Measurements from ENCODE around the gene RNF223.

Gene RNF223

GRCh38 chr1:1085171-1085841 lies 11.2 kb upstream of the RNF223 start:
- DNase-seq (ENCODE audit: low read depth, low spot score), result no peak
- POLR2A ChIA-PET, result no interaction called here
- no peak overlapping the region for H3K4me3 ChIP-seq (ENCODE audit: low read depth, low read length)
- CTCF ChIA-PET, result no interaction called here
- TF ChIP-seq, protein P1, sequence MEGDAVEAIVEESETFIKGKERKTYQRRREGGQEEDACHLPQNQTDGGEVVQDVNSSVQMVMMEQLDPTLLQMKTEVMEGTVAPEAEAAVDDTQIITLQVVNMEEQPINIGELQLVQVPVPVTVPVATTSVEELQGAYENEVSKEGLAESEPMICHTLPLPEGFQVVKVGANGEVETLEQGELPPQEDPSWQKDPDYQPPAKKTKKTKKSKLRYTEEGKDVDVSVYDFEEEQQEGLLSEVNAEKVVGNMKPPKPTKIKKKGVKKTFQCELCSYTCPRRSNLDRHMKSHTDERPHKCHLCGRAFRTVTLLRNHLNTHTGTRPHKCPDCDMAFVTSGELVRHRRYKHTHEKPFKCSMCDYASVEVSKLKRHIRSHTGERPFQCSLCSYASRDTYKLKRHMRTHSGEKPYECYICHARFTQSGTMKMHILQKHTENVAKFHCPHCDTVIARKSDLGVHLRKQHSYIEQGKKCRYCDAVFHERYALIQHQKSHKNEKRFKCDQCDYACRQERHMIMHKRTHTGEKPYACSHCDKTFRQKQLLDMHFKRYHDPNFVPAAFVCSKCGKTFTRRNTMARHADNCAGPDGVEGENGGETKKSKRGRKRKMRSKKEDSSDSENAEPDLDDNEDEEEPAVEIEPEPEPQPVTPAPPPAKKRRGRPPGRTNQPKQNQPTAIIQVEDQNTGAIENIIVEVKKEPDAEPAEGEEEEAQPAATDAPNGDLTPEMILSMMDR (IDR thresholded peaks at IDR 0.05; ENCODE audit: insufficient read depth, low read length, missing control alignments), result no peak

DNA sequence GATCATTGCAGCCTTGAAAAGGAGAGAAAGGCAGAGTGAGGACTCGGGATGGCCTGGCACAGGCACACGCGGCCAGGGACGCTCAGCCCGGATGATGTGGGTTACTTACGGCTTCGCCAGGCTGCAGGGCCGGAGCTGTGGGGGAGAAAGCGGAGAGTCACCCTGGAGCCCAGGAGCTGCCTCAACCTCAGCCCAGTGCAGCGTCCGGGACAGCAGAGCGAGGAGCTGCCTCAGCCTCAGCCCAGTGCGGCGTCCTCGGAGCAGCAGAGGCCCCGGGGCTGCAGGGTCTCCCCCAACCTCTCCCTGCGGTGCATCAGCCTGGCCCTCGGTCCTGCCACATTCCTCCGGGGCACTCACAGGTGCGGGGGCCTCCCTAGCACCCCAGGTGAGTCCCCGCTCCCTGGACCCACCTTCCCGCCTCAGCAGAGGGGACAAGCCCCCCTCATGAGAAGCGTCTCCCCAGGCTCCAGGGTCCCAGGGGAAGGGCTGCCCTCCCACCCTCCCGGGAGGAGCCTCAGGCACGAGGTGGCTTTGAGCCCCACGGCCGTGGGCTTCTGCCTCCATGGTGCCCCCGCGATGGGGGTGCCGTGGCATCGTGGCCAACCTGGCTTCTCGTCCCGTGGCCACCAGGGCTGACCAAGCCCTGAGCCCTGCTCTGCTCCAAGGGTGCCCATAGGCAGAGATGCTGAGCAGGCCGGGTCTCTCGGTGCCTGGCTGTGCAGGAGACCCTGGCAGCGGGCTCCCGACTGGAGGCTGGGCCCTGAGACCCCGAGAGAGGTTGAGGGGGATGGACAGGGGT lies 10.5 kb upstream of the RNF223 start:
- no peak overlapping the region for H3K4me3 ChIP-seq (ENCODE audit: low read depth, low read length)
- TF ChIP-seq, protein P1 (IDR thresholded peaks at IDR 0.05; ENCODE audit: insufficient read depth, low read length, missing control alignments), result no peak
- ChIA-PET CTCF (interaction anchor here (0.8 kb wide), 1 partner anchor 38 kb away, joined by 3 read pairs; no protein-coding TSS in a partner anchor), POLR2A (no interaction called here)
- DNase-seq (ENCODE audit: low read depth, low spot score), result no peak

GRCh38 chr1:1083416-1084371 lies 9.6 kb upstream of the RNF223 start:
- ChIA-PET POLR2A (no interaction called here), CTCF (interaction anchor here (0.8 kb wide), 1 partner anchor 39 kb away, joined by 3 read pairs; no protein-coding TSS in a partner anchor)
- DNase-seq (ENCODE audit: low read depth, low spot score), result no peak
- H3K4me3 ChIP-seq (ENCODE audit: low read depth, low read length), result no peak overlapping the region
- TF ChIP-seq, protein P1 (IDR thresholded peaks at IDR 0.05; ENCODE audit: insufficient read depth, low read length, missing control alignments), result no peak

GRCh38 chr1:1082776-1083415 lies 8.8 kb upstream of the RNF223 start:
- no peak for DNase-seq (ENCODE audit: low read depth, low spot score)
- POLR2A ChIA-PET, result no interaction called here
- no peak overlapping the region for H3K4me3 ChIP-seq (ENCODE audit: low read depth, low read length)
- CTCF ChIA-PET, result interaction anchor here (1.1 kb wide), 1 partner anchor 98 kb away, joined by 3 read pairs; no protein-coding TSS in a partner anchor
- TF ChIP-seq, protein P1 (IDR thresholded peaks at IDR 0.05; ENCODE audit: insufficient read depth, low read length, missing control alignments), result no peak

GRCh38 chr1:1082239-1082775 lies 8.2 kb upstream of the RNF223 start:
- TF ChIP-seq, protein P1 (IDR thresholded peaks at IDR 0.05; ENCODE audit: insufficient read depth, low read length, missing control alignments), result no peak
- no peak for DNase-seq (ENCODE audit: low read depth, low spot score)
- H3K4me3 ChIP-seq (ENCODE audit: low read depth, low read length), result no peak overlapping the region
- POLR2A ChIA-PET, result no interaction called here
- CTCF ChIA-PET, result interaction anchor here (1.1 kb wide), 1 partner anchor 98 kb away, joined by 3 read pairs; no protein-coding TSS in a partner anchor
